Pancreas (tissue), 10 donors: ENCODE measurements around the gene BCAS1. TPM values are rescaled to one million over a fixed set of nuclear protein-coding genes. Genes with fewer than 3 reads are reported as not detected.

ENCODE experiments used
- ATAC-seq, 4 donors: fragments of 200-7000 bp; cut with Tn5 transposase; one replicate each; pipeline versions ENCODE4 v1.8.0 to v1.9.1; 2020; ENCODE audit warnings: mild to moderate bottlenecking in 4 of 4, moderate library complexity in 4 of 4
- DNase-seq, 6 donors: peaks; one replicate each; pipeline ENCODE4 v3.0.0-alpha.2; 2020
- FAIRE-seq: peaks from 2 replicates; lab custom pipeline; 2012; peaks lifted over from hg19 to GRCh38; lab: Jason Lieb, UNC
- H3K27ac ChIP-seq, 4 donors: fragments of 200-600 bp; sonication (generic); 1 replicate in 3 of 4; 2 replicates in 1 of 4; pipeline versions ENCODE4 v1.5.0 to v1.8.0; 2020
- H3K27me3 ChIP-seq, 4 donors: fragments of 200-600 bp; one replicate each; pipeline ENCODE4 v1.8.0; 2021
- H3K36me3 ChIP-seq, 3 donors: fragments of 200-600 bp; sonication (generic) in 1 of 3; one replicate each; pipeline versions ENCODE4 v1.5.0 to v1.8.0; 2020 to 2021
- H3K4me1 ChIP-seq, 3 donors: fragments of 200-600 bp; one replicate each; pipeline ENCODE4 v1.8.0; 2021
- H3K4me3 ChIP-seq, 4 donors: fragments of 200-600 bp; sonication (generic) in 2 of 4; one replicate each; pipeline versions ENCODE4 v1.5.0 to v1.8.0; 2020 to 2021
- H3K9me3 ChIP-seq, 4 donors: fragments of 200-600 bp; one replicate each; pipeline ENCODE4 v1.8.0; 2021
- WGBS, 2 donors: extraction: QIAGEN DNeasy Blood & Tissue Kit; methylation state at CpG; one replicate each; pipeline ENCODE4 v1.1.7; 2013; 5-methylcytosine and 5-hydroxymethylcytosine counted together
- intact Hi-C, 3 donors: fragments of 100-400 bp; cut with DNase I; formaldehyde crosslinking; loops; one replicate each; pipeline versions ENCODE4 v1.11.1 to v1.14.2; 2022
- polyA plus RNA-seq, 2 donors: library from polyadenylated mRNA; stranded (reverse); fragments of 200-250 nt; gene quantifications; one replicate each; pipeline ENCODE4 v1.2.3, GENCODE V29; 2013
- total RNA-seq, 6 donors: library from RNA; stranded (reverse); fragmentation: NEBNext Ultra II Directional in 4 of 6; extraction: Animal tissue kit (Norgen Biotek cat#: 25700) in 4 of 6; gene quantifications; one replicate each; pipeline versions ENCODE4 v1.2.1 to v1.2.4, GENCODE V29; 2021 to 2023
- TF ChIP-seq, protein P1 (sequence below), 4 donors: fragments of 200-600 bp; sonication (generic) in 3 of 4; IDR thresholded peaks; one replicate each; pipeline versions ENCODE4 v1.5.0 to v1.8.0; 2021; ENCODE audit warnings: antibody characterized with exemption in 4 of 4
- donor health status: healthy with polysubstance abuse.
- donor health status: DM: no; HTN: no; CAD: no; lungs with moderate emphysema.
- donor health status: DM: no; HTN: no; CAD: no.
- donor health status: control.
- donor health status: control.
- donor health status: Bipolar disorder and iron deficiency.
- donor health status: DM: yes; HTN: yes; CAD: no.
- donor health status: DM: no; HTN: no; CAD: no.
- donor health status: DM: no; HTN: no; CAD: no.
- donor health status: DM: yes; HTN: yes; CAD: no.

BCAS1 gene
- total and polyA plus RNA-seq, 8 donors, result 0.20 to 0.85 (median 0.61) TPM

DNA sequence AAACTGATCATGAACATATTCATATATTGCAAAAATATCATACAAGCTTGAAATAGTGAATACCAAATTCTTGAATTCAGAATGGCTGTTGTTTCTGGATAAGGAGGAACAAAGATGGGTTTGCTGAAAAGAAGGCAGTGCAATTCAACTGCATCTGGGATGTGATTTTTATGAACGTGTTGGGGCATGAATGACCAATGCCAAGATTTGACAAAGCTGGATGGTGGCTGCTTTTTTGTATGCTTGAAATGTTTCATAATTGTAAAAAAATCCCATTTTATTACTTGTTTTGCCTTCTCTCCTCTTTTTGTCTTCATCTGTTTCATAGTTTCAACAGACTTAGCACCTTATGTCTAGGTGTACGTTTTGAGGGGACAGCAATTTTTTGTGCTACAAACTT is 36.8 kb upstream of the BCAS1 start:
- Histone ChIP-seq H3K27ac (no peak overlapping the region), H3K4me3 (no peak overlapping the region), H3K4me1 (peaks cover 0 to 10% (median 0%) of the 10 kb centered on the region in 3 donors), H3K9me3 (no peaks in the 10 kb centered on the region), H3K27me3 (no peaks in the 10 kb centered on the region), H3K36me3 (no peaks in the 10 kb centered on the region)
- WGBS, 2 donors, result 47 to 70% methylated on average over 2 of the region's 2 CpGs
- intact Hi-C loops, result loop anchor here in 1 of 3 donors (10.0 kb wide), 1 partner anchor 88 kb away; no protein-coding TSS in a partner anchor
- TF ChIP-seq, protein P1, sequence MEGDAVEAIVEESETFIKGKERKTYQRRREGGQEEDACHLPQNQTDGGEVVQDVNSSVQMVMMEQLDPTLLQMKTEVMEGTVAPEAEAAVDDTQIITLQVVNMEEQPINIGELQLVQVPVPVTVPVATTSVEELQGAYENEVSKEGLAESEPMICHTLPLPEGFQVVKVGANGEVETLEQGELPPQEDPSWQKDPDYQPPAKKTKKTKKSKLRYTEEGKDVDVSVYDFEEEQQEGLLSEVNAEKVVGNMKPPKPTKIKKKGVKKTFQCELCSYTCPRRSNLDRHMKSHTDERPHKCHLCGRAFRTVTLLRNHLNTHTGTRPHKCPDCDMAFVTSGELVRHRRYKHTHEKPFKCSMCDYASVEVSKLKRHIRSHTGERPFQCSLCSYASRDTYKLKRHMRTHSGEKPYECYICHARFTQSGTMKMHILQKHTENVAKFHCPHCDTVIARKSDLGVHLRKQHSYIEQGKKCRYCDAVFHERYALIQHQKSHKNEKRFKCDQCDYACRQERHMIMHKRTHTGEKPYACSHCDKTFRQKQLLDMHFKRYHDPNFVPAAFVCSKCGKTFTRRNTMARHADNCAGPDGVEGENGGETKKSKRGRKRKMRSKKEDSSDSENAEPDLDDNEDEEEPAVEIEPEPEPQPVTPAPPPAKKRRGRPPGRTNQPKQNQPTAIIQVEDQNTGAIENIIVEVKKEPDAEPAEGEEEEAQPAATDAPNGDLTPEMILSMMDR (IDR thresholded peaks at IDR 0.05), result no peak
- no peak for ATAC-seq
- FAIRE-seq, result no peak
- no peak for DNase-seq

DNA sequence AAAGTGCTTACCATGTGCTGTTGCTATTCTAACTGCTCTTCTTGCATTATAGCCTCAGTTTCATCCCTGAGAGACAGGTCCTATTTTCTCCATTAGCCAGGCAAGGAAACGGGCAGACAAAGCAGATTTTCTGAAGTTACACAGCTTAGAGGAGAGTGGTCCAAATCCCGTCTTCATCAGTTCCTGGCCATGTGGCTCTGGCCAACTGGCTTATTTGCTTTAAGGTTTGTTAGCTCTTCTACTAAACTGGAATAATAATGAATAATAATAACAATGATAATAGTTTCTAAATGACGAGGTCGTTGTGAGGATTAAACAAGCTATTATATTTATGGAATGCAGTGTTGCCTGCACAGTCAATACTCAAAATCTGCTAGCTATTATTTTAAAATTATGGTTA is 35.8 kb upstream of the BCAS1 start:
- ATAC-seq (no peak), DNase-seq (no peak), FAIRE-seq (no peak)
- TF ChIP-seq, protein P1 (IDR thresholded peaks at IDR 0.05), result no peak
- WGBS, 2 donors, result 43 to 61% methylated on average over 4 of the region's 4 CpGs
- Histone ChIP-seq H3K36me3 (no peaks in the 10 kb centered on the region), H3K27me3 (no peaks in the 10 kb centered on the region), H3K27ac (no peak overlapping the region), H3K4me1 (peaks cover 0 to 10% (median 0%) of the 10 kb centered on the region in 3 donors), H3K9me3 (no peaks in the 10 kb centered on the region), H3K4me3 (no peak overlapping the region)
- intact Hi-C loops, result loop anchor here in 1 of 3 donors (10.0 kb wide), 1 partner anchor 89 kb away; no protein-coding TSS in a partner anchor

DNA sequence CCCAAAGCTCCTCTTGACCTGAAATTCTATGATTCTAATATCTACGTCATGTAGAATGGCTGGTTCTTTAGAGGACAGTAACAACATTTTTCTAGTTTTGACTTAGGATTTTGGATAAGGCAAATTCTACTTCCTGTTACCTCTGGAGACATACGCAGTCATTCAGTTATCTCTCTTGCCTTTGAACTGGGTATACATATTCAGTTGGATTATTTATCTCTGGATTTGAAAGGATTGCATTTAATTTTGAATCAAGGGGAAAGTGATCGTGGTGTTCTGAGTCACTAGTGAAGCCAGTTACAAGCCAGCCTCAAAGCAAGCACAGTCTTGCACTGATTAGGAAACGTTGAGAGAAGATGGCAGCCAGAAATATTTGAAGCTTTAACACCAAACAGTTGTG is 35.3 kb upstream of the BCAS1 start:
- Histone ChIP-seq H3K9me3 (no peaks in the 10 kb centered on the region), H3K36me3 (no peaks in the 10 kb centered on the region), H3K27me3 (no peaks in the 10 kb centered on the region), H3K4me1 (peaks cover 0 to 10% (median 0%) of the 10 kb centered on the region in 3 donors), H3K4me3 (no peak overlapping the region), H3K27ac (no peak overlapping the region)
- FAIRE-seq (no peak), DNase-seq (no peak), ATAC-seq (no peak)
- intact Hi-C loops, result loop anchor here in 1 of 3 donors (10.0 kb wide), 1 partner anchor 89 kb away; no protein-coding TSS in a partner anchor
- WGBS, 2 donors, result 64 to 66% methylated on average over 4 of the region's 4 CpGs
- TF ChIP-seq, protein P1 (IDR thresholded peaks at IDR 0.05), result no peak

DNA sequence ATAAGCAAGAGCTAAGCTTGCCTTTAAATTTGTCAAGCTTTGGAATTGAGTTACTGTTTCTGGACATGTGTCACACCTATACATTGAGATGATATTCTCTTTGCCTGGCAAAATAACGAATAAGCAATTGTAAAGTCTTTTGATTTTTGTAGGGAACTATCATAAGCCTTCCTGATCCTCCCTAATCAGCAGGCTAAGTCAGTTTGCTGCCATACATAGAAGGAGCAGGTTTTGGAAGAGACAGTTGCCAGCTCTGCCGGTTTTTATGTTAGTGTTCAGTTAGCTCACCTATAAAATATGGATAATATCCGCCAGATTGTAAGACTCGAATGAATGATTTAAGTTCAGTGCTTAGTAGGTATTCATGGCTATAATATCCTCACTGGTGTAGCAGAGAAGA is 34.4 kb upstream of the BCAS1 start:
- DNase-seq, result no peak
- ATAC-seq, result no peak
- TF ChIP-seq, protein P1 (IDR thresholded peaks at IDR 0.05), result no peak
- 80 to 88% methylated on average over 4 of the region's 4 CpGs for WGBS, 2 donors
- Histone ChIP-seq H3K4me1 (peaks cover 0 to 10% (median 0%) of the 10 kb centered on the region in 3 donors), H3K36me3 (no peaks in the 10 kb centered on the region), H3K27me3 (no peaks in the 10 kb centered on the region), H3K9me3 (no peaks in the 10 kb centered on the region), H3K27ac (no peak overlapping the region), H3K4me3 (no peak overlapping the region)
- intact Hi-C loops, result loop anchor here (5.0 to 10.0 kb wide), 2 partner anchors 90 to 543 kb away; no protein-coding TSS in a partner anchor
- no peak for FAIRE-seq
